ENCODE measurements around the gene CFTR.
"Not testable (repeated sequence)": the region's sequence is repeated elsewhere in the genome, so short reads cannot be mapped to it uniquely, and the experiment has no call there.

CFTR gene

DNA sequence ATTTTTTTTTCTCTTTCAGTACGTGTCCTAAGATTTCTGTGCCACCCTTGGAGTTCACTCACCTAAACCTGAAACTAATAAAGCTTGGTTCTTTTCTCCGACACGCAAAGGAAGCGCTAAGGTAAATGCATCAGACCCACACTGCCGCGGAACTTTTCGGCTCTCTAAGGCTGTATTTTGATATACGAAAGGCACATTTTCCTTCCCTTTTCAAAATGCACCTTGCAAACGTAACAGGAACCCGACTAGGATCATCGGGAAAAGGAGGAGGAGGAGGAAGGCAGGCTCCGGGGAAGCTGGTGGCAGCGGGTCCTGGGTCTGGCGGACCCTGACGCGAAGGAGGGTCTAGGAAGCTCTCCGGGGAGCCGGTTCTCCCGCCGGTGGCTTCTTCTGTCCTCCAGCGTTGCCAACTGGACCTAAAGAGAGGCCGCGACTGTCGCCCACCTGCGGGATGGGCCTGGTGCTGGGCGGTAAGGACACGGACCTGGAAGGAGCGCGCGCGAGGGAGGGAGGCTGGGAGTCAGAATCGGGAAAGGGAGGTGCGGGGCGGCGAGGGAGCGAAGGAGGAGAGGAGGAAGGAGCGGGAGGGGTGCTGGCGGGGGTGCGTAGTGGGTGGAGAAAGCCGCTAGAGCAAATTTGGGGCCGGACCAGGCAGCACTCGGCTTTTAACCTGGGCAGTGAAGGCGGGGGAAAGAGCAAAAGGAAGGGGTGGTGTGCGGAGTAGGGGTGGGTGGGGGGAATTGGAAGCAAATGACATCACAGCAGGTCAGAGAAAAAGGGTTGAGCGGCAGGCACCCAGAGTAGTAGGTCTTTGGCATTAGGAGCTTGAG, at the start of gene CFTR:
Gene CFTR (plus strand): TSS at position 801 of the 830 bp plus-strand sequence. CDS start 70 bp downstream, outside the sequence.
- DNase-seq = no peak

DNA sequence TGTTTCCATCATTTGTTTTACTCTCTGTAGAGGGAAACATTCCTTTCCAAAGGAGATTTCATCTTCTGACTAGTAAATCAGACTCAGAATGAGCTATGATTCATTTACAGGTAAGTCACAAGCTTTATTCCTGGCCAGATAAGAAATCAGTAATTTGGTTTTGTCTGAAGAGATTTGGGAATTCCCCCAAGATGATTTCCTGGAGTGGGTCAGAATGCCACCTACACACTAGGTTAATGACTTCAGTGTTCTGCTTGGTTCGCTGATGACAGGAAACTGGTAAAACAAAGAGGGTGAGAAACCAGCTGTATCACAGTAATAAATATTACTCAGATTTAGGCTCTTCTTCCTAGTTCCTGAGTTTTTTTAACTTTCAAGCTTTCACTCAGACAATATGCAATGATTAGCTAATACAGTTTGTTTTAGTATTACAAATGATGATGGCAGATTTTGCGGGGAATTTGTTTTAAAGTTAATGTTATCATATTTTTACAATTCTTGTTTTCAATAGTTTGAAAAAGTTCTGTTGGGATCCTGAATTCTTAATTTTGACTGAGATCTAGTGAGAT, 44.3 kb upstream of the CFTR start:
- DNase-seq = no peak

DNA sequence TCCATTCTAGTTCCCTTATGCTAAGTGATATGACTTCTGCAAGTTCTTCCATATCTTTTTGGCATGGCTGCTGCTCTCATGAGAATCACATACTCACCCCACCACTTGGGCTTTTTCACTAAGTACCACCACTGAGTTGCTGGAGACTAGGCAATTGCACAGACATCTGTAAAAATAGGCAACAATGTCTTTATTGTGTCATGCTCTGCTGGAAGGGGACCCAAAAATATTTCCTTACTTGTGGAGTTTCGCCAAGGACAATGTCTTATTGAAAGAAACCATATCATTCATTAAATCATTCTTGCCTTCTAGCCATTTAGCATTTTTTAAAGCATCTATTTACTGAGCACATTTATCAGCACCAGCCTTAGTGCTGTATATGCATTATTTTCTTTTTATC, 35.2 kb upstream of the CFTR start:
- DNase-seq = no peak

DNA sequence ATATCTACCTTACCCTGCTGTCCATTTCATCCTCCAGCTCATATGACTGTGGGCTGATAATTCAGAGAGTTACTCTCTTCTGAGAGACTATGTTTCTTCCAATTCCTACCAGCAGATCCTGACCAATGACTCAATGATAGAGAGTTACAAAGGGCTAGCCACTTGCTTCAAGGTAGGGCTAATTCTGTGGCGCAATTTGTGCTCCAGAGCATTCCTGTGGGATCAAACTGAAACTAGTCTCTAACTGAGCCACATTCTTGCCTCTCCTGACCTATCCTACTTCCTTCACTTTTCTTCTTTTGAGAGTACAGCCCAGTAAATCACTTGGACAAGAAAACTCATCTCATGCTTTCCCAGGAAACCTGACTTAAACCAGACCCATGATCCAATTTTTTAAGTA, 34.6 kb upstream of the CFTR start:
- DNase-seq = no peak

DNA sequence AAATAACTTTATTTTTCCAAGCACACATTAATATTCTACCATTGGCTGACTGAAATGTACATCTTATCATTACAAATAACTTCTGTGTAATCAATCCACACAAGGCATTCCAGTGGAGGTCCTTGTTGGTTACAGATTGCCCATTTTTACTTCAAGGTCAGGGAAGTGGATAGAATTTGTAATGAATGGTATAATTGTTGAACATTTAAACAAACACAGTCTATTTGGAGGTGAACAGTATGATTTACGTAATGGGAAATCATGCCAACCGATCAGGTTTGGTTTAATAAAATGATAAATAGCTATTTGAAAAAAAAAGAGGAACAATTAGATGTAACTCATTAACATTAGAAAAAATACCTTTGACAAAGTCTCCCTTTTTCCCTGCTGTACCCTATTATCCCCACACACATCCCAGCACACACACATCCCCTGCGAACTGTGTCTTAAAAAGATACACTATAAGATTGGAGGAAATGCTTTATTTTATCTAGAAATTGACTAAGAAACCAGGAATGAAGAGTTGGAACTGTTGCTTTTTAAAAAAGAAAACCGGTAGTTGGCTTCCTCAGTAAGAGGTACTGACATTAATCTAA, 33.5 kb upstream of the CFTR start:
- DNase-seq = no peak

DNA sequence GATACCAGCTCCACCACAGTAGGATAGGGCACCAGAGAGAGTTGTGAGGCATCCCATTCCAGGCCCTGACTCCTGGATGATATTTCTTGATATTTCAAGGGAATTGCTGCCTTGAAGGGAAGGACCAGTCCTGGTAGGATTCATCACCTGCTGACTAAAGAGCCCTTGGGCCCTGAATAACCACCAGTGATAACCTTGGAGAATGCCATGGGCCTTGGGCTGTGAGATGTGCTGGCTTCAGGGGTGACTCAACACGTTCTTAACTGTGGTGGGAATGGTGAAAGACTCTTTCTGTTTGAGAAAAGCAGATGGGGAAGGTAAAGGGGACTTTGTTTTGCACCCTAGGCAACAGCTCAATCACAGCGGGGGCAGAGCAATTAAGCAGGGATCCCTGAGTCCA, 31.2 kb upstream of the CFTR start:
- no peak for DNase-seq

DNA sequence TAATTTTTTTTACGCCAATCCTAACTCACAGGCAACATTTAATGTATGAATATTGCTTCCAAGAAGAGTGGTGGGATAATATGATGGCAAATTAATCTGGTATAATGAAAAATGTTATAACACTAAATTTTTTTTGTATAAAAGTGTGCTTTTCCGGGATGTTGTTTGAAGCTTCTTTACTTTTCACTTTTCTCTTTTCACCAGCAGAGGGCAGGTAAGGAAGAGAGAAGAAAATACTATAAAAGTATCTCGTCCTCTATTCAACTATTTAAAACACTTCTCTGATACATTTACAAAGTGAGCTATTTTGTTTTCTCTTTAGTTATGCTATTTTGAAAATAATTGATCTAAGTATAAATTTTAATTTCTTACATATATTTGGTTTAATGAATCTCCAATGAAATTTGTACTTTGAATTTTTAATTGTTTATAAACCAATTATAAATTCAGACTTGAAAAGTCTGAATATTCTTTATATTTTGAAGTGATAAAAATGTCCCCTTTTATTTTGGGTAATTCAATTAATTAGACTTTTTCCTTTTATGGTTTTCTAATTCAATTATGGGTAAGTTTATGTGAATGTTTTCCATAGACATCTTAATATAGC, 20.7 kb upstream of the CFTR start:
- no peak for DNase-seq

DNA sequence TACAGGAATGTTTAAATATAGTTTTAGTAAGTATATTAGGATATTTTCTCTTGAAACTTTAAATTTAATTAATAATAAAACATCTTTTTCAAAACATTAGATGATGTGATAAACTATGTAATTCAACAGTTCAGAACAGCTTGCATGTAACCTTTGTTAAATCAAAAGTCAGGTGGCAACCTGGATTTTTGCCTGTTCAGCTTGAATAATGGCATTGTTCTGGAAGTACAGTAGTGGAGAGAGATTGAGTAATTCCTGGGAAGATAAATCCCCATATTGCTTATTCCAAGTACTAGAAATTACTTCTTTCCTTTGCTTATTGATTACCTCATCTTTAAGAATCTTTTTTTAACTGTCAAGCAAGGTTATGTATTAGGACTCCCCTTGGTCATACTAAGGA, 20.1 kb upstream of the CFTR start:
- DNase-seq = no peak

DNA sequence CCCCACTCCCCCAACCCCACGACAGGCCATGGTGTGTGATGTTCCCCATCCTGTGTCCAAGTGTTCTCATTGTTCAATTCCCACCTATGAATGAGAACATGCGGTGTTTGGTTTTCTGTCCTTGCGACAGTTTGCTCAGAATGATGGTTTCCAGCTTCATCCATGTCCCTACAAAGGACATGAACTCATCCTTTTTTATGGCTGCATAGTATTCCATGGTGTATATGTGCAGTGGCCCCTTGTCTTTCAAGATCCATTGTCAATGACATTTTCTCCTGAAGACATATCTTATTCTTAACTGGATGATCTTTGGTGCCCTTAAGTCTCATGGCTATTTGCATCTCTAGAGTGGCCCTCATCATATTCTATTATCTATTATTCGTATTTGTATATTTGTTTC, 19.0 kb upstream of the CFTR start:
- not testable (repeated sequence) for DNase-seq

DNA sequence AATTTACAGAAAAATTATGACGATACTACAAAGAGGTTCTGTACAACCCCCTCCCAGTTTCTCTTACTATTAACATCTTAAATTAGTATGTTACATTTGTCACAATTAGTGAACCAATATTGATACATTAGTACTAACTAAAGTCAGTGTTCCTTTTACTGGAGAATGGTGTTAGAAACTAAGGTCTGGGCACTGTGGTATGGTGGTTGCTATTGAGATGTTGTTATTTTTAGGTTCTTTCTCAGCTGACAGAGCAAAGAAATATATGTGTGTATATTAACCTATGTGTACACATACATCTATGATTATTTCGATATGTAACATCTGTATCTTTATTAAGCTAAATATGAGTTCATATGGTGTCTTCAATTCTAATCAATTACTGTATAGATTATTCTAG, 11.7 kb upstream of the CFTR start:
- no peak for DNase-seq

DNA sequence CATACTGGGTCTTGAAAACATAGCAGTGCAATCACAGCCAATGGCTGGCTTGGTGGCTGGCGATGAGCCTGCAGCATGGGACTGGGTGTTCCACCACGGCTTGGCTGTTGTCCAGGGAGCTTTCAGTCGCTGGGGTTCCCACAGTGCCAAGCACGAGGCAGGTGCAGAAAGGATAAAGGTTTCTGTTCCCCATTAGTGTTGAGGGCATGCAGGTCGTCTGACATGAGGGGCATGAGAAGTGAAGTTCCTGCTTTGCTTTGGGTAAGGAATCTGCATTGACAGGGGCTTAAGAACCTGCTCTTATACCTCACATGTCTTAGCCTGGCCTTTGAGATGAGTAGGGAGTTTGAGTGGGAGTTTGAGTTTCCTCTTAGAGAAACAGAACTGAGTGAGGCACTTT, 9.0 kb upstream of the CFTR start:
- DNase-seq = no peak

DNA sequence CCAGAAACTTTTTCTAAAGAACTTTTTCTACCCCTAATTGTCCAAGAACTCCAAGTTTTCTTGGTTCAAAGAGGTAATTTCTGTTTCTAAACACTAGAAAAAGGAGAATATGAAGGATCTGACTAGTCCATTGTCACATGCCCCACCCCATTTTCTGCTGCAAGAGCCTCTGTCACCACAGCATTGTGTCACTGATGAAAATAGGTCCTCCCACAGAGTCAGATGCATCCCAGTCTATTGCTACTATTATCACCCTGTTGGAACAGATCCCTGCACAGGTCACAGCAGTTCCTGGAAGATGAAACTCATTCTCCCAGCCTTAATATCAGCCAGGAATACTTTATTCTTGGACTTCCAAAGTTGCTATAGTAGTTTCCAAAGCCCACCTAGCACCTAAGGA, 7.5 kb upstream of the CFTR start:
- no peak for DNase-seq

DNA sequence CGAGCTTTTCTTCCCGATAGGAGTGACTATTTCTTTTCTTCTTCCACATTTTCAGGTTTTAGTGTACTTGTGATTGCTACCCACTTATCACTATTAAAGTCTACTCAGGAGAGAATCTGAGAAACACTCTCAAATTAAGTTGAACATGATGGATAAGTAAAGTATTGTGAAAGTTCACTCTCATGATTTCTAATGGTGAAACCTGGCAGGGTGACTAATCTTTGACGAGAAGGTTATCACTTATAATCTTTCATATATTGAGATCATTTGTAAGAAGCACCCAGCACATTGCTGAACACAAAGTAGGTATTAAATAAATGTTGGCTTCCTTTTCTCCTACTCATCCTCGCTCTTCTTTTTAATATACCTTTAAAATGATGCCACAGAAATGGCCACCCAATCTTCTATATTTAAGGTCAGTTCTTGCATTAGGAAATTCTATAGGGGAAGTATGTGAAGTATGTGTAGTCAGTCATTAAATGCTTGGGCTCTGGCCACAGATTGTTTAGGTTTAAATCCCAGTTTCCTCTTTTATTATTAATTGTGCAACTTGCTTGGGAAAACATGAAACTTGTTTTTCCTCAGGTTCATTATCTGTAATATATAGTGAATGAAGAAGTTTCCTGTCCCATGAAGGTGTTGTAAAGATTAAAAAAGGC, 3.1 kb upstream of the CFTR start:
- no peak for DNase-seq

DNA sequence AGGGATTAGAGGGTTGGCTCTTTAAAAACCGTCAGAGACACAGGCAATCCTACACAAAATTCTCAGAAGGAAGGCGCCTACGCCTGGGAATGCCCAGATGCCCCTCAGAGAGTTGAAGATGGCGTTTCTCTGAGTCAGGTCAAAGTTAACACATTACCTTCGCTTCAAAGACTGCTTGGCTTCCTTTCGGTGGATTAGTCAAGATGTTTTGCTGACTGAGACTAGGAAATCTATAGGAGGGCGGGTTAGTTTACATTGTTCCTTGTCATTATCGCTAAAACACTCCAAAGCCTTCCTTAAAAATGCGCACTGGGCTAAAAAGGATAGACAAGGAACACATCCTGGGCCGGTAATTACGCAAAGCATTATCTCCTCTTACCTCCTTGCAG, 995 bp upstream of the CFTR start:
- DNase-seq = no peak

DNA sequence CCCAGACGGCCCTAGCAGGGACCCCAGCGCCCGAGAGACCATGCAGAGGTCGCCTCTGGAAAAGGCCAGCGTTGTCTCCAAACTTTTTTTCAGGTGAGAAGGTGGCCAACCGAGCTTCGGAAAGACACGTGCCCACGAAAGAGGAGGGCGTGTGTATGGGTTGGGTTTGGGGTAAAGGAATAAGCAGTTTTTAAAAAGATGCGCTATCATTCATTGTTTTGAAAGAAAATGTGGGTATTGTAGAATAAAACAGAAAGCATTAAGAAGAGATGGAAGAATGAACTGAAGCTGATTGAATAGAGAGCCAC, 184 bp downstream of the CFTR start:
- DNase-seq = no peak

DNA sequence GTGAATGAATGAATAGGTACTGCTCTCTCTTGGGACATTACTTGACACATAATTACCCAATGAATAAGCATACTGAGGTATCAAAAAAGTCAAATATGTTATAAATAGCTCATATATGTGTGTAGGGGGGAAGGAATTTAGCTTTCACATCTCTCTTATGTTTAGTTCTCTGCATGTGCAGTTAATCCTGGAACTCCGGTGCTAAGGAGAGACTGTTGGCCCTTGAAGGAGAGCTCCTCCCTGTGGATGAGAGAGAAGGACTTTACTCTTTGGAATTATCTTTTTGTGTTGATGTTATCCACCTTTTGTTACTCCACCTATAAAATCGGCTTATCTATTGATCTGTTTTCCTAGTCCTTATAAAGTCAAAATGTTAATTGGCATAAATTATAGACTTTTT, 1.2 kb downstream of the CFTR start:
- no peak for DNase-seq

DNA sequence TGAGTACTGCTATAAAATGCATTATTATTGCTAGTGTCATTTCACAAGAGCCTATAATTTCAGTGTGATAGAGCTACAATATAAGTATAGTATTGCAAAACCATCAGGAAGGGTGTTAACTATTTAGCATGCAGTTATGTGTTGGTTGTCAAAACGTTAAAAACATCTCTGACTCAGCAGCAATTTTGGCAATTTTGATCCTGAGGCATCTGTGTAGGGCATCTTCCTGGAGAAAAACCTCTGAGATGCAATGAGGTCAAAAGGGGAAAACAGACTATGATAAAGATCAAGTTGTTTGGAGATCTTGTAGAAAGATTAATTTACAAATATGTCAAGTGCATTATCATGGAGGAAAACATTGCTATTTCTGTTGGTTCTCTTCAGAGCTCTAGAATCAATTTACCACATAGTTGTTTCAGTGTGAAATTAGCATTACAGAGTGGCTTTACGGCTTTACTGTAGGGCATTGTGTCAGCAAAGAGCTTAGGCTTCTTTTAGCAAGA, 5.3 kb downstream of the CFTR start:
- no peak for DNase-seq

DNA sequence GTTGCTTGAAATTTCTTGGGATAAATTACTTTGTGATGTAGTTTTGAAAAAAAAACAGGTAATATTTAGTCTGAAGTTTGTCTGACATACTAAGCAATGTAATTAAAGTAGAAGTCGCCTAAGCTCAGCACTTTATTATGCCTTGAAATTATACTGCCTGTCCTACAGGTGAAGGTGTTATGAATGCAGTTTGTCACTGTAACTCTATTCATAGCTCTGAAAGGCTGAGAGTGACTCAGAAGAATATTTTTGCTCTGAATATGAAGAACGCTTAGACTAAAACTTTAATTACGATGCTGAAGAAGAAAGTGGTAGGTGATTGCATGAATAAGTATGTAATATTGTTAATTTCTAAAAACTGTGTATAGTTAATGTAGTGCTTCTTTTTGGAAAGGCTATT, 9.2 kb downstream of the CFTR start:
- no peak for DNase-seq

DNA sequence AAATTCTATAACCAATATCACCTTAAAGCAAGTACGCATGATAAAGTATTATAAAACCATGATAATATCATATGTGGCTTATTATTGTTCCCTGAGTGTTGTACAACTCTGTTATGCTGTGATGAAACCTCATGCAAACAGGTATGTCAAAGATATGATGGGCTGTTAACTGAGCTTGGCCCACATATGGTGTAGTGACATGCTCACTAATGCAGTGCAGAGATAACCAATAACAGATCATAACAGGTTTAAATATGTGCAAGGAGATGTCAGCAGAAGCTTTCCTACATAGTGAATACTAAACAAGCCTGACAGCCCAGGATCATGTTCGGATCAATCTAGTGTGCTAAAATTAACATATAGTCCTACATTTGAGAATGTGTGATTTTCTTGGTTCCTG, 9.6 kb downstream of the CFTR start:
- DNase-seq = no peak

DNA sequence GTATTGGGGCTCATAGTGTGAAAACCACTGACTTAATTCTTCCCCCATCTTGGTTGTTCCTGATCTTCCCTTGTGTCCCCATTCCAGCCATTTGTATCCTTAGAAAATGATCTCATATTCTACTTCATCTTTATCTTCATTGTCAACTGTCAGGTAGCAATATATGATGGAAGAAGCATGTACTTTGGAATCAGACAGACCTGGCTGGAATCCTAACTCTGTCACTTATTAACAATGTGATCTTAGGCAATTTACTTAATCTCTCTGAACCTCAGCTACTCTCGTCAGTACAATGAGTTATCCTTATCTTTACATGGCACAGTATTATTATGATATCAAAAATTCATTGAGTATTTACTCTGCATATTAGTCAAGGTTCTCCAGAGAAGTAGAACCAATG, 10.1 kb downstream of the CFTR start:
- DNase-seq = no peak

DNA sequence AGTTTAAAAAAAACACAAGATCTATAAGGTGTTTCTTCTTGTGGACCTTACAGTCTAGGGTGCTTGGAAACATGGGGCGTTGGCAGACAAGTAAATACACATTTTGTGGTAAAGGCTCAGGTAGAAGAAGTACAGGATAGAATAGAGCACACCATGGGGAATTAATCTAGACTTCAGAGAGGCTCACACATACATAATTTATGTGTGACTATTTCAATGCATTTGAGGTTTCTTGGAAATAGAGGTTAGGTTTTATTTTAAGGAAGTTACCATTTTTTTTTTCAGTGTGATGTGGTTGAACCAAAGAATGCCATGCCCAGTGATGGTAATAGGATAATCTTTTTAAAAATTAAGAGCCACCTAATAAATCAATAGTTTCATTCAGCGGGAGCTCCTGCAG, 12.8 kb downstream of the CFTR start:
- no peak for DNase-seq

DNA sequence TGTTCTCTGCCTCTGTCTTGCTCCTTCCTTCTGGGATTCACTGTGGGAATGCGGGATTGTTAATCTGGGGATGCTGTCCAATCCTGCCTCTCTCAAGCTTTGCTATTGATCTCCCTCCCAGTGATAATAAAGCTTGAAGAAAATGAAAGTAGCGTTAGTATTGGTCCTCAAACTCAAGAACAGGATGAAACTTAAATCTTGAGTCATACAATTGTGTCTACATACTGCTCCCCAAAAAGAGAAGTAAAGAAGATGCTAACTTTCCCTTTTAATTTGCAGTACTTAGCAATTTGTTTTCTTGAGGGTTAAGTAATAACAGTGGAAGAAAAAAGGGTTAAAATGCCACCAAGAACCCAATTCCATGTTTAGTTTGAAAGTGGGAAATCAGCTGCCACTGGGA, 13.6 kb downstream of the CFTR start:
- no peak for DNase-seq

DNA sequence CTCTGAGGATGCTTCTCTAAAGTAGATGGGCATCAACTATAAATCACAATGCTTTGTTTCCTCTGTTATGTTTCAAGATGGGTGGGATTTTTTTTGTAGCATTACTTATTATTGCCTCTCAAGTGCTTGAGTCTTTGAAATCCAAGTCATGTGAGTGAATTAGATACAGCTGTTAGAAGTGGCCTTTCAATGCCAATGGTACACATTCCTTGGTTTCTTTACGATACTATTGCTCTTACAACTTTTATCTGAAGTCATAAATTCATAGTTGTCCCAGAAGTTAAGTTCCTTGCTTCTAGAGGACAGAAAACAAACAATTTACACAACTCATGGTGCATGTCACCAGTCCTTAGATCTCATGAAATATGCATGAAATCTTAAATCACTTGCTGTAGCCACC, 15.5 kb downstream of the CFTR start:
- no peak for DNase-seq

DNA sequence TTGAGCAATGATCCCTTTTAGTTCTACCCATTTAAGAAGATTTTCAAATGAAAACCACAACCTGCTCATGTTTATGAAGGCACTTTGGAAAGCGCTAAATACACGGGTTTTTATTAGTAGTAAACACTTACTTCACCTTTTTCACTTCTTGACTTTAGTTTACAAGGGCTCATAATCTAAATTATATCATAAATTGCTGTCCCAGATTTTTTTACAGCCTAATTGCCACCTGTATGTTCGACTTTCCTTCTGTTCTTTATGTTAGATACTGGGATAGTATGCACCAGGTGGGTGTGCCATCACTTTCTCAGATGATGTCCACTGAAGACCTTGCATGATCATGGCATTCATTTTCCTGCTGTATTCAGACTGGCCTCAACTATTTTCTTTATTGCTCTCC, 22.5 kb downstream of the CFTR start:
- no peak for DNase-seq
